Left colon (tissue), 2 donors: ENCODE results near the gene E4F1. TPM values are rescaled to one million over a fixed set of nuclear protein-coding genes. Genes with fewer than 3 reads are reported as not detected.

ENCODE experiments used
- ATAC-seq: fragments of 200-7000 bp; cut with Tn5 transposase; one replicate; pipeline ENCODE4 v1.9.1; 2020; ENCODE audit warnings: mild to moderate bottlenecking, moderate library complexity
- DNase-seq, 2 donors: peaks; one replicate each; pipeline ENCODE4 v3.0.0-alpha.2; 2020
- intact Hi-C, 2 donors: fragments of 100-400 bp; cut with DNase I in 1 of 2; cut with micrococcal nuclease in 1 of 2; formaldehyde crosslinking; loops; one replicate each; pipeline versions ENCODE4 v1.11.2 to v1.14.0; 2022; cut with DNase I, micrococcal nuclease
- microRNA-seq, 2 donors: library from miRNA; unstranded; fragments of <30 nt; microRNA quantifications; one replicate each; pipeline versions ENCODE4 v1.1.0 to v1.2.0, GENCODE V29; 2020
- total RNA-seq, 2 donors: library from RNA; stranded (reverse); fragmentation: NEBNext Ultra II Directional; extraction: Animal tissue kit (Norgen Biotek cat#: 25700); gene quantifications; one replicate each; pipeline ENCODE4 v1.2.1, GENCODE V29; 2021
- donor health status: DM: no; HTN: no; CAD: no.
- donor health status: DM: yes; HTN: yes; CAD: no.

E4F1 gene
- total RNA-seq, 2 donors from 2014 or later = 23.6 to 25.1 TPM

GRCh38 chr16:2278956-2279800 lies 55.8 kb downstream of the E4F1 start:
- DNase-seq (no peak), ATAC-seq (no peak)
- intact Hi-C loops = loop anchor here in 1 of 2 donors (10.0 kb wide), 1 partner anchor 56 kb away; no protein-coding TSS in a partner anchor

- ATAC-seq = no peak
- intact Hi-C loops = no loop called here
- DNase-seq = no peak
Observed at GRCh38 chr16:2280461-2280860, 57.1 kb downstream of the E4F1 start.

GRCh38 chr16:2280981-2281542 lies 57.7 kb downstream of the E4F1 start:
- DNase-seq (no peak), ATAC-seq (no peak)
- intact Hi-C loops = no loop called here

GRCh38 chr16:2282262-2282661 lies 58.9 kb downstream of the E4F1 start:
- ATAC-seq = no peak
- intact Hi-C loops = no loop called here
- DNase-seq = no peak

- DNase-seq (no peak), ATAC-seq (no peak)
- intact Hi-C loops = no loop called here
Observed at GRCh38 chr16:2282866-2283555, 59.6 kb downstream of the E4F1 start.

- no peak for DNase-seq
- ATAC-seq = no peak
- intact Hi-C loops = no loop called here
Observed at GRCh38 chr16:2284001-2284770, 60.8 kb downstream of the E4F1 start.

- DNase-seq (no peak), ATAC-seq (no peak)
- intact Hi-C loops = no loop called here
Observed at GRCh38 chr16:2284797-2285576, 61.6 kb downstream of the E4F1 start.

Small RNA genes within 50 kb of the gene (microRNA-seq; reads per million reads assigned to microRNA genes)
- gene MIR3677 (0 reads per million in 2 donors), gene MIR4717 (0 reads per million in 2 donors)

Other genes with a start within 250 kb of the E4F1 start
- 10 to 100 TPM; 34.6 to 49.0 TPM for gene NOXO1, start 242.1 kb upstream of the E4F1 start, total RNA-seq
- gene GFER, start 239.4 kb upstream of the E4F1 start, total RNA-seq = 10 to 100 TPM; 73.7 to 82.3 TPM
- 1 to 10 TPM; 1.6 to 3.0 TPM for gene SYNGR3, start 233.6 kb upstream of the E4F1 start, total RNA-seq
- gene ZNF598, start 213.8 kb upstream of the E4F1 start, total RNA-seq = 10 to 100 TPM; 45.8 to 52.8 TPM
- gene NPW, start 203.8 kb upstream of the E4F1 start, total RNA-seq = 1 to 10 TPM; 1.9 to 2.5 TPM
- gene NHERF2, start 196.7 kb upstream of the E4F1 start, total RNA-seq = 10 to 100 TPM; 69.3 to 73.7 TPM
- 10 to 100 TPM; 27.3 to 29.5 TPM for gene NTHL1, start 175.8 kb upstream of the E4F1 start, total RNA-seq
- 100 to 1,000 TPM; 115 to 118 TPM for gene TSC2, start 175.6 kb upstream of the E4F1 start, total RNA-seq
- gene PKD1, start 87.7 kb upstream of the E4F1 start, total RNA-seq = 10 to 100 TPM; 75.1 to 76.7 TPM
- gene RAB26, start 75.0 kb upstream of the E4F1 start, total RNA-seq = 10 to 100 TPM; 24.9 to 27.2 TPM
- gene TRAF7, start 67.8 kb upstream of the E4F1 start, total RNA-seq = 10 to 100 TPM; 94.5 to 99.8 TPM
- gene CASKIN1, start 27.0 kb upstream of the E4F1 start, total RNA-seq = under 1 TPM; 0.11 to 0.15 TPM
- gene MLST8, start 18.1 kb upstream of the E4F1 start, total RNA-seq = 10 to 100 TPM; 26.7 to 31.4 TPM
- gene BRICD5, start 12.7 kb upstream of the E4F1 start, total RNA-seq = 10 to 100 TPM in 1 of 2 donors, 1 to 10 TPM in 1; 6.1 to 14.4 TPM
- gene PGP, start 8.8 kb upstream of the E4F1 start, total RNA-seq = 10 to 100 TPM; 16.3 to 24.3 TPM
- gene DNASE1L2, start 12.9 kb downstream of the E4F1 start, total RNA-seq = under 1 TPM; 0.75 to 0.82 TPM
- gene ECI1, start 28.0 kb downstream of the E4F1 start, total RNA-seq = 100 to 1,000 TPM; 113 to 132 TPM
- 100 to 1,000 TPM in 1 of 2 donors, 10 to 100 TPM in 1; 99.3 to 127 TPM for gene RNPS1, start 44.5 kb downstream of the E4F1 start, total RNA-seq
- gene ABCA3, start 117.1 kb downstream of the E4F1 start, total RNA-seq = 1 to 10 TPM; 3.8 to 3.9 TPM
- gene CCNF, start 205.9 kb downstream of the E4F1 start, total RNA-seq = 1 to 10 TPM; 3.0 to 7.3 TPM
- 1 to 10 TPM; 1.3 to 5.6 TPM for gene TEDC2, start 236.5 kb downstream of the E4F1 start, total RNA-seq
- not detected for gene NTN3, start 247.7 kb downstream of the E4F1 start, total RNA-seq